ENCODE measurements around the gene UHRF1.
"Not testable (repeated sequence)": the region's sequence is repeated elsewhere in the genome, so short reads cannot be mapped to it uniquely, and the experiment has no call there.

UHRF1 gene

GRCh38 chr19:4972509-4973230 lies 63.4 kb downstream of the UHRF1 start:
- no peak overlapping the region for H3K4me2 ChIP-seq (ENCODE audit: insufficient read depth, low read length, poor library complexity, severe bottlenecking)
- no peak overlapping the region for H2BK5ac ChIP-seq (ENCODE audit: low read length)
- no peak overlapping the region for H3K14ac ChIP-seq (ENCODE audit: low read length)
- no peak overlapping the region for H3K18ac ChIP-seq (ENCODE audit: low read length)
- no peak overlapping the region for H3K4me3 ChIP-seq (ENCODE audit: low read length in 2 of 2)
- no peak overlapping the region for H4K91ac ChIP-seq (ENCODE audit: low read depth, low read length, poor library complexity)
- no peak overlapping the region for H3K9ac ChIP-seq (ENCODE audit: low read depth, low read length, poor library complexity)
- H2BK15ac ChIP-seq (ENCODE audit: low read length): no peak overlapping the region
- no peak overlapping the region for H3K27ac ChIP-seq (replicated peaks; ENCODE audit: low read length)
- H2BK120ac ChIP-seq (ENCODE audit: low read depth, low read length): no peak overlapping the region
- no peak overlapping the region for H2BK12ac ChIP-seq (ENCODE audit: low read length)
- no CpG with 5 or more reads among the region's 12 CpGs for whole genome bisulfite sequencing, 2 donors (ENCODE audit: extremely low coverage in 2 of 2, insufficient read length in 2 of 2, insufficient replicate concordance in 1 of 2)
- no peak for DNase-seq (ENCODE audit: low spot score)
- H3K79me1 ChIP-seq (ENCODE audit: low read depth, low read length): peaks cover 26% of the 10 kb centered on the region
- no peak overlapping the region for H3K4ac ChIP-seq (ENCODE audit: low read length)
- H4K8ac ChIP-seq (ENCODE audit: low read depth, low read length): no peak overlapping the region
- H2AK5ac ChIP-seq (ENCODE audit: low read depth, low read length): no peak overlapping the region
- no peaks in the 10 kb centered on the region for H3K9me3 ChIP-seq (replicated peaks in 1 of 2; ENCODE audit: control insufficient read depth in 2 of 2, insufficient read depth in 1 of 2, low read depth in 1 of 2, low read length in 2 of 2)
- H2AFZ ChIP-seq (ENCODE audit: low read length): no peak overlapping the region
- no peaks in the 10 kb centered on the region for H3K27me3 ChIP-seq (ENCODE audit: control insufficient read depth in 3 of 3, insufficient read depth in 3 of 3, low read depth in 1 of 3, low read length in 3 of 3)
- peaks cover 18 to 29% of the 10 kb centered on the region in 2 donors for H3K4me1 ChIP-seq (ENCODE audit: control insufficient read depth in 2 of 2, insufficient read depth in 1 of 2, low read depth in 1 of 2, low read length in 2 of 2)
- H3K36me3 ChIP-seq (replicated peaks in 1 of 2; ENCODE audit: control insufficient read depth in 2 of 2, insufficient read depth in 2 of 2, low read length in 2 of 2): peaks cover 2 to 14% of the 10 kb centered on the region in 2 donors
- no peak overlapping the region for H3K23ac ChIP-seq (ENCODE audit: low read depth, low read length, poor library complexity)

GRCh38 chr19:4974880-4975469 lies 65.7 kb downstream of the UHRF1 start:
- Histone ChIP-seq H3K36me3 (replicated peaks in 1 of 2; ENCODE audit: control insufficient read depth in 2 of 2, insufficient read depth in 2 of 2, low read length in 2 of 2) (peaks cover 2 to 24% of the 10 kb centered on the region in 2 donors), H2BK15ac (ENCODE audit: low read length) (no peak overlapping the region), H2AFZ (ENCODE audit: low read length) (no peak overlapping the region), H3K14ac (ENCODE audit: low read length) (no peak overlapping the region), H3K27ac (replicated peaks; ENCODE audit: low read length) (no peak overlapping the region), H4K91ac (ENCODE audit: low read depth, low read length, poor library complexity) (no peak overlapping the region), H3K9ac (ENCODE audit: low read depth, low read length, poor library complexity) (no peak overlapping the region), H3K79me1 (ENCODE audit: low read depth, low read length) (peaks cover 31% of the 10 kb centered on the region), H3K4me2 (ENCODE audit: insufficient read depth, low read length, poor library complexity, severe bottlenecking) (no peak overlapping the region), H2BK120ac (ENCODE audit: low read depth, low read length) (no peak overlapping the region), H2BK5ac (ENCODE audit: low read length) (no peak overlapping the region), H3K9me3 (replicated peaks in 1 of 2; ENCODE audit: control insufficient read depth in 2 of 2, insufficient read depth in 1 of 2, low read depth in 1 of 2, low read length in 2 of 2) (no peaks in the 10 kb centered on the region), H3K4me1 (ENCODE audit: control insufficient read depth in 2 of 2, insufficient read depth in 1 of 2, low read depth in 1 of 2, low read length in 2 of 2) (peaks cover 15 to 27% of the 10 kb centered on the region in 2 donors), H4K8ac (ENCODE audit: low read depth, low read length) (no peak overlapping the region), H3K4ac (ENCODE audit: low read length) (no peak overlapping the region), H2AK5ac (ENCODE audit: low read depth, low read length) (no peak overlapping the region), H3K18ac (ENCODE audit: low read length) (no peak overlapping the region), H3K27me3 (ENCODE audit: control insufficient read depth in 3 of 3, insufficient read depth in 3 of 3, low read depth in 1 of 3, low read length in 3 of 3) (no peaks in the 10 kb centered on the region), H2BK12ac (ENCODE audit: low read length) (no peak overlapping the region), H3K23ac (ENCODE audit: low read depth, low read length, poor library complexity) (no peak overlapping the region), H3K4me3 (ENCODE audit: low read length in 2 of 2) (no peak overlapping the region)
- DNase-seq (ENCODE audit: low spot score): no peak
- no CpG with 5 or more reads among the region's 14 CpGs for WGBS, 2 donors (ENCODE audit: extremely low coverage in 2 of 2, insufficient read length in 2 of 2, insufficient replicate concordance in 1 of 2)

- H2BK15ac ChIP-seq (ENCODE audit: low read length); H2BK12ac ChIP-seq (ENCODE audit: low read length); H3K27me3 ChIP-seq (ENCODE audit: control insufficient read depth in 3 of 3, insufficient read depth in 3 of 3, low read depth in 1 of 3, low read length in 3 of 3); H3K23ac ChIP-seq (ENCODE audit: low read depth, low read length, poor library complexity); H3K4ac ChIP-seq (ENCODE audit: low read length); DNase-seq (ENCODE audit: low spot score); H3K9me3 ChIP-seq (replicated peaks in 1 of 2; ENCODE audit: control insufficient read depth in 2 of 2, insufficient read depth in 1 of 2, low read depth in 1 of 2, low read length in 2 of 2); H3K18ac ChIP-seq (ENCODE audit: low read length); H3K9ac ChIP-seq (ENCODE audit: low read depth, low read length, poor library complexity); H3K4me2 ChIP-seq (ENCODE audit: insufficient read depth, low read length, poor library complexity, severe bottlenecking); H3K14ac ChIP-seq (ENCODE audit: low read length); H2AK5ac ChIP-seq (ENCODE audit: low read depth, low read length); H2BK5ac ChIP-seq (ENCODE audit: low read length); H4K8ac ChIP-seq (ENCODE audit: low read depth, low read length); H4K91ac ChIP-seq (ENCODE audit: low read depth, low read length, poor library complexity); H2BK120ac ChIP-seq (ENCODE audit: low read depth, low read length); H3K27ac ChIP-seq (replicated peaks; ENCODE audit: low read length); H2AFZ ChIP-seq (ENCODE audit: low read length); H3K4me3 ChIP-seq (ENCODE audit: low read length in 2 of 2): not testable (repeated sequence)
- WGBS, 2 donors (ENCODE audit: extremely low coverage in 2 of 2, insufficient read length in 2 of 2, insufficient replicate concordance in 1 of 2): no CpG with 5 or more reads among the region's 13 CpGs
- peaks cover 2 to 24% of the 10 kb centered on the region in 2 donors for H3K36me3 ChIP-seq (replicated peaks in 1 of 2; ENCODE audit: control insufficient read depth in 2 of 2, insufficient read depth in 2 of 2, low read length in 2 of 2)
- peaks cover 13 to 24% of the 10 kb centered on the region in 2 donors for H3K4me1 ChIP-seq (ENCODE audit: control insufficient read depth in 2 of 2, insufficient read depth in 1 of 2, low read depth in 1 of 2, low read length in 2 of 2)
- H3K79me1 ChIP-seq (ENCODE audit: low read depth, low read length): peaks cover 30% of the 10 kb centered on the region
These were observed 66.3 kb downstream of the UHRF1 start for GRCh38 chr19:4975601-4976000.

- no peak overlapping the region for H3K4me3 ChIP-seq (ENCODE audit: low read length in 2 of 2)
- H3K27ac ChIP-seq (replicated peaks; ENCODE audit: low read length): peak overlapping the region; percentile 64
- no peak overlapping the region for H3K4ac ChIP-seq (ENCODE audit: low read length)
- peaks cover 37% of the 10 kb centered on the region for H3K79me1 ChIP-seq (ENCODE audit: low read depth, low read length)
- H3K4me2 ChIP-seq (ENCODE audit: insufficient read depth, low read length, poor library complexity, severe bottlenecking): no peak overlapping the region
- no peak overlapping the region for H2BK120ac ChIP-seq (ENCODE audit: low read depth, low read length)
- WGBS, 2 donors (ENCODE audit: extremely low coverage in 2 of 2, insufficient read length in 2 of 2, insufficient replicate concordance in 1 of 2): no CpG with 5 or more reads among the region's 33 CpGs
- H3K36me3 ChIP-seq (replicated peaks in 1 of 2; ENCODE audit: control insufficient read depth in 2 of 2, insufficient read depth in 2 of 2, low read length in 2 of 2): peaks cover 2 to 24% of the 10 kb centered on the region in 2 donors
- H2AFZ ChIP-seq (ENCODE audit: low read length): no peak overlapping the region
- no peak overlapping the region for H2BK12ac ChIP-seq (ENCODE audit: low read length)
- no peak overlapping the region for H3K14ac ChIP-seq (ENCODE audit: low read length)
- H3K9ac ChIP-seq (ENCODE audit: low read depth, low read length, poor library complexity): peak overlapping the region; percentile 78
- H3K27me3 ChIP-seq (ENCODE audit: control insufficient read depth in 3 of 3, insufficient read depth in 3 of 3, low read depth in 1 of 3, low read length in 3 of 3): no peaks in the 10 kb centered on the region
- H2AK5ac ChIP-seq (ENCODE audit: low read depth, low read length): no peak overlapping the region
- no peak overlapping the region for H2BK15ac ChIP-seq (ENCODE audit: low read length)
- no peaks in the 10 kb centered on the region for H3K9me3 ChIP-seq (replicated peaks in 1 of 2; ENCODE audit: control insufficient read depth in 2 of 2, insufficient read depth in 1 of 2, low read depth in 1 of 2, low read length in 2 of 2)
- peak overlapping the region; percentile 52 for H3K23ac ChIP-seq (ENCODE audit: low read depth, low read length, poor library complexity)
- peak overlapping the region; percentile 26 for H2BK5ac ChIP-seq (ENCODE audit: low read length)
- no peak for DNase-seq (ENCODE audit: low spot score)
- no peak overlapping the region for H4K91ac ChIP-seq (ENCODE audit: low read depth, low read length, poor library complexity)
- no peak overlapping the region for H4K8ac ChIP-seq (ENCODE audit: low read depth, low read length)
- peaks cover 3 to 15% of the 10 kb centered on the region in 2 donors for H3K4me1 ChIP-seq (ENCODE audit: control insufficient read depth in 2 of 2, insufficient read depth in 1 of 2, low read depth in 1 of 2, low read length in 2 of 2)
- H3K18ac ChIP-seq (ENCODE audit: low read length): peak overlapping the region; percentile 21
These were observed 67.3 kb downstream of the UHRF1 start for GRCh38 chr19:4976401-4977298.

Measured in neuronal stem cell (in vitro differentiated cells).